Type B pancreatic cell (in vitro differentiated cells): Measurements from ENCODE around the gene AFF2. TPM values are rescaled to one million over a fixed set of nuclear protein-coding genes. Genes with fewer than 3 reads are reported as not detected.

Experiments
- DNase-seq: peaks from one replicate; pipeline ENCODE4 v3.0.0; 2021; ENCODE audit warnings: mixed read lengths; ENCODE audit not compliant: unreplicated experiment; ENCODE audit errors: extremely low spot score
- H3K27ac Mint-ChIP-seq: 2 replicates; pipeline ENCODE4 v1.8.0; 2021; ENCODE audit warnings: mild to moderate bottlenecking, mixed read lengths
- H3K27me3 Mint-ChIP-seq: 2 replicates; pipeline ENCODE4 v1.8.0; 2021; ENCODE audit warnings: mixed read lengths
- H3K36me3 Mint-ChIP-seq: 2 replicates; pipeline ENCODE4 v1.8.0; 2021; ENCODE audit warnings: mixed read lengths
- H3K4me1 Mint-ChIP-seq: one replicate; pipeline ENCODE4 v1.8.0; 2021; ENCODE audit warnings: mixed read lengths; ENCODE audit not compliant: unreplicated experiment
- H3K4me3 Mint-ChIP-seq: 2 replicates; pipeline ENCODE4 v1.8.0; 2021; ENCODE audit warnings: mild to moderate bottlenecking, mixed read lengths
- H3K9me3 Mint-ChIP-seq: 2 replicates; pipeline ENCODE4 v1.8.0; 2021; ENCODE audit warnings: mixed read lengths
- CTCF ChIP-seq: fragments of 200-600 bp; sonication (generic); conservative IDR thresholded peaks from 2 replicates; pipeline ENCODE4 v1.5.0; 2021; ENCODE audit warnings: antibody characterized with exemption, mild to moderate bottlenecking
- total RNA-seq: library from RNA; stranded (reverse); gene quantifications from 2 replicates; pipeline ENCODE4 v1.2.1, GENCODE V29; 2021; ENCODE audit warnings: low replicate concordance

AFF2 gene
- total RNA-seq, 1 donor from 2014 or later, result 21.3 TPM

- Mint-ChIP-seq H3K9me3 (no peaks in the 10 kb centered on the region), H3K4me1 (no peaks in the 10 kb centered on the region)
- no peak for TF ChIP-seq CTCF
Measured at GRCh38 chrX:148815218-148815961, 315.0 kb downstream of the AFF2 start.

GRCh38 chrX:148823986-148824385, 323.6 kb downstream of the AFF2 start:
- no peaks in the 10 kb centered on the region for H3K4me1 Mint-ChIP-seq
- TF ChIP-seq CTCF, result no peak
- H3K27ac Mint-ChIP-seq, result no peak overlapping the region
- H3K27me3 Mint-ChIP-seq, result no peaks in the 10 kb centered on the region
- H3K36me3 Mint-ChIP-seq, result no peaks in the 10 kb centered on the region
- H3K4me3 Mint-ChIP-seq, result no peak overlapping the region
- no peak for DNase-seq
- H3K9me3 Mint-ChIP-seq, result no peaks in the 10 kb centered on the region

More at GRCh38 chrX:148815218-148815961, 315.0 kb downstream of the AFF2 start:
- Mint-ChIP-seq H3K4me3 (no peak overlapping the region), H3K27me3 (no peaks in the 10 kb centered on the region), H3K27ac (no peak overlapping the region), H3K36me3 (peaks cover 3% of the 10 kb centered on the region)
- DNase-seq, result no peak

- no peak overlapping the region for H3K4me3 Mint-ChIP-seq
- H3K27ac Mint-ChIP-seq, result no peak overlapping the region
- DNase-seq, result no peak
- no peaks in the 10 kb centered on the region for H3K27me3 Mint-ChIP-seq
- peaks cover 7% of the 10 kb centered on the region for H3K9me3 Mint-ChIP-seq
- no peak for TF ChIP-seq CTCF
- no peaks in the 10 kb centered on the region for H3K36me3 Mint-ChIP-seq
- no peaks in the 10 kb centered on the region for H3K4me1 Mint-ChIP-seq
Measured at GRCh38 chrX:148825696-148826095, 325.3 kb downstream of the AFF2 start.

GRCh38 chrX:148836741-148837140, 336.3 kb downstream of the AFF2 start:
- no peak for TF ChIP-seq CTCF
- no peak overlapping the region for H3K4me3 Mint-ChIP-seq
- H3K9me3 Mint-ChIP-seq, result no peaks in the 10 kb centered on the region
- no peaks in the 10 kb centered on the region for H3K27me3 Mint-ChIP-seq
- no peaks in the 10 kb centered on the region for H3K4me1 Mint-ChIP-seq
- no peak for DNase-seq
- no peaks in the 10 kb centered on the region for H3K36me3 Mint-ChIP-seq
- H3K27ac Mint-ChIP-seq, result no peak overlapping the region

- H3K36me3 Mint-ChIP-seq, result no peaks in the 10 kb centered on the region
Measured at GRCh38 chrX:148850631-148851030, 350.2 kb downstream of the AFF2 start.

More at GRCh38 chrX:148850631-148851030, 350.2 kb downstream of the AFF2 start:
- no peaks in the 10 kb centered on the region for H3K9me3 Mint-ChIP-seq
- H3K27ac Mint-ChIP-seq, result no peak overlapping the region
- no peak for TF ChIP-seq CTCF
- no peak for DNase-seq
- H3K27me3 Mint-ChIP-seq, result no peaks in the 10 kb centered on the region
- H3K4me3 Mint-ChIP-seq, result no peak overlapping the region
- peaks cover 10% of the 10 kb centered on the region for H3K4me1 Mint-ChIP-seq
